KMS-11 (cell line): ENCODE data around the gene KISS1R.

Source experiments
- H2AFZ ChIP-seq: fragments of 200-600 bp; sonication (generic); 2 replicates; pipeline ENCODE4 v1.6.1; 2016; ENCODE audit warnings: antibody characterized with exemption, mixed run types, low read depth
- H3K27ac ChIP-seq: fragments of 200-600 bp; sonication (generic); 2 replicates; pipeline ENCODE4 v1.6.1; 2016; ENCODE audit warnings: mild to moderate bottlenecking, mixed run types
- H3K27me3 ChIP-seq: fragments of 200-600 bp; sonication (generic); 2 replicates; pipeline ENCODE4 v1.6.1; 2017; ENCODE audit warnings: mild to moderate bottlenecking, low read depth, mixed run types, moderate library complexity; ENCODE audit not compliant: insufficient read depth
- H3K36me3 ChIP-seq: fragments of 200-600 bp; sonication (generic); 2 replicates; pipeline ENCODE4 v1.6.1; 2017; ENCODE audit warnings: mild to moderate bottlenecking, mixed run types; ENCODE audit not compliant: insufficient read depth
- H3K4me1 ChIP-seq: fragments of 200-600 bp; sonication (generic); 2 replicates; pipeline ENCODE4 v1.6.1; 2016; ENCODE audit warnings: mild to moderate bottlenecking, low read depth, mixed run types; ENCODE audit not compliant: poor library complexity, severe bottlenecking
- H3K4me2 ChIP-seq: fragments of 200-600 bp; sonication (generic); 2 replicates; pipeline ENCODE4 v1.7.0; 2016; ENCODE audit warnings: mild to moderate bottlenecking, mixed run types
- H3K4me3 ChIP-seq: fragments of 200-600 bp; sonication (generic); IDR thresholded peaks from 2 replicates; pipeline ENCODE4 v1.6.1; 2017; ENCODE audit warnings: low read depth, low read length, mixed read lengths; ENCODE audit not compliant: insufficient read depth
- H3K79me2 ChIP-seq: fragments of 200-600 bp; sonication (generic); 2 replicates; pipeline ENCODE4 v1.6.1; 2016; ENCODE audit warnings: low read depth, mixed run types; ENCODE audit not compliant: insufficient read depth
- H3K9ac ChIP-seq: fragments of 200-600 bp; sonication (generic); 2 replicates; pipeline ENCODE4 v1.6.1; 2016; ENCODE audit warnings: mild to moderate bottlenecking, mixed run types
- H4K20me1 ChIP-seq: fragments of 200-600 bp; sonication (generic); 2 replicates; pipeline ENCODE4 v1.6.1; 2016; ENCODE audit warnings: mild to moderate bottlenecking, mixed run types; ENCODE audit not compliant: insufficient read depth
- CTCF ChIP-seq: fragments of 200-600 bp; sonication (generic); conservative IDR thresholded peaks from 2 replicates; pipeline ENCODE4 v1.6.1; 2017; ENCODE audit warnings: low read depth, mild to moderate bottlenecking, antibody characterized with exemption, low read length, moderate library complexity, mixed read lengths

Gene KISS1R

GRCh38 chr19:917323-918151, at the start of gene KISS1R:
Gene KISS1R, plus strand, starts transcription at chr19:917333. Its CDS starts 170 bp downstream, at chr19:917503.
- no peak within 1 kb of the TSS for H3K9ac ChIP-seq
- peak; percentile 35; the same call in 1 of the 2 replicates for TF ChIP-seq CTCF
- peaks cover 13% of the 10 kb centered on the region for H3K4me1 ChIP-seq
- H3K27me3 ChIP-seq: peaks cover 33% of the 10 kb centered on the region
- H3K4me3 ChIP-seq: no peak within 1 kb of the TSS
- no peaks in the 10 kb centered on the region for H3K79me2 ChIP-seq
- peak within 1 kb of the TSS; percentile 39; the same call in 1 of the 2 replicates for H3K4me2 ChIP-seq
- H2AFZ ChIP-seq: no peak within 1 kb of the TSS; the same call in 1 of the 2 replicates
- H4K20me1 ChIP-seq: no peaks in the 10 kb centered on the region
- H3K27ac ChIP-seq: no peak within 1 kb of the TSS
- H3K36me3 ChIP-seq: no peaks in the 10 kb centered on the region

- Histone ChIP-seq H3K27ac (no peak overlapping the region), H2AFZ (no peak overlapping the region), H3K36me3 (no peaks in the 10 kb centered on the region), H3K9ac (no peak overlapping the region), H3K79me2 (no peaks in the 10 kb centered on the region), H3K27me3 (no peaks in the 10 kb centered on the region), H3K4me2 (no peak overlapping the region), H4K20me1 (no peaks in the 10 kb centered on the region), H3K4me3 (no peak overlapping the region), H3K4me1 (peaks cover 8% of the 10 kb centered on the region)
- no peak for TF ChIP-seq CTCF
These were observed 49.2 kb upstream of the KISS1R start for GRCh38 chr19:867855-868457.

- Histone ChIP-seq H2AFZ (no peak overlapping the region), H3K4me1 (peaks cover 8% of the 10 kb centered on the region), H3K79me2 (no peaks in the 10 kb centered on the region), H3K9ac (no peak overlapping the region), H4K20me1 (no peaks in the 10 kb centered on the region), H3K36me3 (no peaks in the 10 kb centered on the region), H3K27ac (no peak overlapping the region), H3K4me3 (no peak overlapping the region), H3K27me3 (no peaks in the 10 kb centered on the region), H3K4me2 (no peak overlapping the region)
- no peak for TF ChIP-seq CTCF
These were observed 48.5 kb upstream of the KISS1R start for GRCh38 chr19:868458-869244.

GRCh38 chr19:869245-870177, 47.6 kb upstream of the KISS1R start:
- Histone ChIP-seq H3K36me3 (no peaks in the 10 kb centered on the region), H3K4me3 (no peak overlapping the region), H2AFZ (no peak overlapping the region), H3K27me3 (no peaks in the 10 kb centered on the region), H3K4me2 (no peak overlapping the region), H3K4me1 (peaks cover 8% of the 10 kb centered on the region), H4K20me1 (no peaks in the 10 kb centered on the region), H3K9ac (no peak overlapping the region), H3K79me2 (no peaks in the 10 kb centered on the region), H3K27ac (no peak overlapping the region)
- no peak for TF ChIP-seq CTCF
